Measurements from ENCODE around the gene LELP1. TPM values are rescaled to one million over a fixed set of nuclear protein-coding genes. Genes with fewer than 3 reads are reported as not detected.

LELP1 gene
- polyA plus RNA-seq, 3 donors, result not detected

- no peaks in the 10 kb centered on the region for H3K36me3 Mint-ChIP-seq
- Histone ChIP-seq H3K4me3 (replicated peaks in 1 of 3; ENCODE audit: low read depth in 2 of 3, low read length in 3 of 3) (no peak overlapping the region), H3K4me2 (replicated peaks; ENCODE audit: extremely low read depth, low read length, poor library complexity, severe bottlenecking) (no peak overlapping the region), H3K27ac (ENCODE audit: low read depth in 1 of 2, low read length in 2 of 2) (no peak overlapping the region), H3K79me2 (ENCODE audit: insufficient read depth, low read length) (no peaks in the 10 kb centered on the region), H4K20me1 (ENCODE audit: insufficient read depth, low read length) (no peaks in the 10 kb centered on the region), H3K4me1 (ENCODE audit: control insufficient read depth in 1 of 2, insufficient read depth in 2 of 2, low read length in 2 of 2) (no peaks in the 10 kb centered on the region), H3K9ac (ENCODE audit: insufficient read depth, low read length, poor library complexity, severe bottlenecking) (no peak overlapping the region), H3K9me3 (replicated peaks in 1 of 2; ENCODE audit: control insufficient read depth in 1 of 2, insufficient read depth in 1 of 2, low read length in 2 of 2) (no peaks in the 10 kb centered on the region), H3K36me3 (replicated peaks in 1 of 2; ENCODE audit: control insufficient read depth in 1 of 2, insufficient read depth in 2 of 2, low read length in 2 of 2) (no peaks in the 10 kb centered on the region), H3K27me3 (ENCODE audit: control insufficient read depth in 2 of 2, insufficient read depth in 2 of 2, low read length in 2 of 2) (peaks cover 2 to 3% of the 10 kb centered on the region in 2 donors), H2AFZ (ENCODE audit: insufficient read depth, low read depth, low read length, poor library complexity, severe bottlenecking) (no peak overlapping the region)
- H3K9me3 Mint-ChIP-seq, result peaks cover 0 to 9% (median 0%) of the 10 kb centered on the region in 7 donors
- 74% methylated on average over 3 of the region's 4 CpGs for WGBS (ENCODE audit: insufficient coverage)
- intact Hi-C loops (cut with micrococcal nuclease), result no loop called here
- peaks cover 9 to 19% (median 9%) of the 10 kb centered on the region in 3 donors for H3K27me3 Mint-ChIP-seq (ENCODE audit: low read depth in 3 of 3)
- no peak overlapping the region for H3K4me3 Mint-ChIP-seq
- no peak overlapping the region for H3K27ac Mint-ChIP-seq
- DNase-seq, result no peak
- H3K4me1 Mint-ChIP-seq, result no peaks in the 10 kb centered on the region
- TF ChIP-seq CTCF (IDR thresholded peaks at IDR 0.05), result no peak
Measured at GRCh38 chr1:153202006-153202405, 1.2 kb upstream of the LELP1 start.

GRCh38 chr1:153206631-153207030 lies 3.4 kb downstream of the LELP1 start:
- no peaks in the 10 kb centered on the region for H3K36me3 ChIP-seq (replicated peaks in 1 of 2; ENCODE audit: control insufficient read depth in 1 of 2, insufficient read depth in 2 of 2, low read length in 2 of 2)
- WGBS (ENCODE audit: insufficient coverage), result 85% methylated on average over 7 of the region's 9 CpGs
- Mint-ChIP-seq H3K27me3 (ENCODE audit: low read depth in 3 of 3) (peaks cover 8 to 23% (median 17%) of the 10 kb centered on the region in 3 donors), H3K9me3 (no peaks in the 10 kb centered on the region), H3K4me3 (no peak overlapping the region), H3K36me3 (no peaks in the 10 kb centered on the region), H3K4me1 (no peaks in the 10 kb centered on the region), H3K27ac (no peak overlapping the region)
- H3K4me1 ChIP-seq (ENCODE audit: control insufficient read depth in 1 of 2, insufficient read depth in 2 of 2, low read length in 2 of 2), result no peaks in the 10 kb centered on the region
- peaks cover 0 to 7% of the 10 kb centered on the region in 2 donors for H3K27me3 ChIP-seq (ENCODE audit: control insufficient read depth in 2 of 2, insufficient read depth in 2 of 2, low read length in 2 of 2)
- H3K9ac ChIP-seq (ENCODE audit: insufficient read depth, low read length, poor library complexity, severe bottlenecking), result no peak overlapping the region
- no peaks in the 10 kb centered on the region for H4K20me1 ChIP-seq (ENCODE audit: insufficient read depth, low read length)
- no peaks in the 10 kb centered on the region for H3K79me2 ChIP-seq (ENCODE audit: insufficient read depth, low read length)
- no peak overlapping the region for H3K4me3 ChIP-seq (replicated peaks in 1 of 3; ENCODE audit: low read depth in 2 of 3, low read length in 3 of 3)
- H3K4me2 ChIP-seq (replicated peaks; ENCODE audit: extremely low read depth, low read length, poor library complexity, severe bottlenecking), result no peak overlapping the region
- H3K27ac ChIP-seq (ENCODE audit: low read depth in 1 of 2, low read length in 2 of 2), result no peak overlapping the region
- no peaks in the 10 kb centered on the region for H3K9me3 ChIP-seq (replicated peaks in 1 of 2; ENCODE audit: control insufficient read depth in 1 of 2, insufficient read depth in 1 of 2, low read length in 2 of 2)
- H2AFZ ChIP-seq (ENCODE audit: insufficient read depth, low read depth, low read length, poor library complexity, severe bottlenecking), result no peak overlapping the region
- no peak for TF ChIP-seq CTCF (IDR thresholded peaks at IDR 0.05)
- DNase-seq, result no peak
- intact Hi-C loops (cut with micrococcal nuclease), result no loop called here

All from CD14-positive monocyte (primary cell).